Measurements from ENCODE around the gene GREB1.
"Not testable (repeated sequence)": the region's sequence is repeated elsewhere in the genome, so short reads cannot be mapped to it uniquely, and the experiment has no call there.

Gene GREB1

GRCh38 chr2:11646530-11646929, 112.7 kb downstream of the GREB1 start:
- DNase-seq, result no peak

- DNase-seq, result no peak
These were observed 114.2 kb downstream of the GREB1 start for GRCh38 chr2:11647834-11648600.

- DNase-seq, result no peak
These were observed 115.2 kb downstream of the GREB1 start for GRCh38 chr2:11649093-11649492.

- no peak for DNase-seq
These were observed 118.2 kb downstream of the GREB1 start for GRCh38 chr2:11651856-11652548.

- DNase-seq, result no peak
These were observed 118.7 kb downstream of the GREB1 start for GRCh38 chr2:11652553-11652952.

- no peak for DNase-seq
These were observed 121.7 kb downstream of the GREB1 start for GRCh38 chr2:11655495-11655894.

- DNase-seq, result no peak
These were observed 122.4 kb downstream of the GREB1 start for GRCh38 chr2:11656252-11656651.

- DNase-seq, result no peak
These were observed 122.8 kb downstream of the GREB1 start for GRCh38 chr2:11656671-11657101.

GRCh38 chr2:11657195-11657594, 123.3 kb downstream of the GREB1 start:
- DNase-seq, result no peak

- no peak for DNase-seq
These were observed 123.8 kb downstream of the GREB1 start for GRCh38 chr2:11657646-11658045.

GRCh38 chr2:11658208-11659114, 124.6 kb downstream of the GREB1 start:
- no peak for DNase-seq

GRCh38 chr2:11659115-11659475, 125.2 kb downstream of the GREB1 start:
- DNase-seq, result no peak

GRCh38 chr2:11659851-11660250, 126.0 kb downstream of the GREB1 start:
- no peak for DNase-seq

- not testable (repeated sequence) for DNase-seq
These were observed 126.6 kb downstream of the GREB1 start for GRCh38 chr2:11660396-11660795.

GRCh38 chr2:11661891-11662435, 128.1 kb downstream of the GREB1 start:
- DNase-seq, result no peak

- DNase-seq, result no peak
These were observed 129.0 kb downstream of the GREB1 start for GRCh38 chr2:11662882-11663281.

GRCh38 chr2:11663427-11663826, 129.6 kb downstream of the GREB1 start:
- no peak for DNase-seq

- no peak for DNase-seq
These were observed 131.2 kb downstream of the GREB1 start for GRCh38 chr2:11665028-11665427.

- DNase-seq, result no peak
These were observed 131.9 kb downstream of the GREB1 start for GRCh38 chr2:11665510-11666362.

GRCh38 chr2:11667194-11667593, 133.3 kb downstream of the GREB1 start:
- DNase-seq, result no peak

- DNase-seq, result no peak
These were observed 134.2 kb downstream of the GREB1 start for GRCh38 chr2:11667866-11668637.

Data from NCI-H1694 (cell line).